Measurements from ENCODE around the gene NTM.

Gene NTM

DNA sequence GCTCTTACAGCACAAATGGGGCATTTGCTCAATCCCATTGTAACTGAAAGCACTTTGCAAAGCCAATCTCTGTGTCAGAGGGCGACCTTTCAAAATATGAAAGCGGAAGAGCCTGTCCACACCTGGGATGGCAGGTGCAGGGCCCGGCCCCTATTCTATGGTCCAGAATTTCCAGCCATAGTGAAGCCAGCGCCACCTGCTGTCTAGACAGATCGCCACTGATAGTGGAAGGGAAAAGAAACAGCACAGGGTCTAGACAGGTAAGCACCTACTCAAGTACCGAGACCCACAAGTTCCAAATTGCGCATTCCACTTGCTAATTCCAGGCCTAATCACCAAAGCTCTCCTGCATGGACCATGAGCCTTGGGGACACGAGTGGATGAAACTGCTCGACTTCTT, 141.4 kb downstream of the NTM start:
- H3K27me3 ChIP-seq (ENCODE audit: control insufficient read depth in 1 of 2, insufficient read depth in 2 of 2, low read length in 2 of 2) = no peaks in the 10 kb centered on the region
- no peaks in the 10 kb centered on the region for H3K4me1 ChIP-seq (ENCODE audit: insufficient read depth, low read length)
- H3K4me3 ChIP-seq (ENCODE audit: low read depth in 1 of 2, low read length in 2 of 2) = no peak overlapping the region
- H3K27ac ChIP-seq (ENCODE audit: low read depth, low read length) = no peak overlapping the region
- no peak overlapping the region for H3K9ac ChIP-seq (ENCODE audit: low read length)
- no peaks in the 10 kb centered on the region for H3K9me3 ChIP-seq (ENCODE audit: low read length)
- H3K36me3 ChIP-seq (ENCODE audit: insufficient read depth, low read length) = no peaks in the 10 kb centered on the region

GRCh38 chr11:131512228-131512627, 141.8 kb downstream of the NTM start:
- Histone ChIP-seq H3K4me1 (ENCODE audit: insufficient read depth, low read length) (no peaks in the 10 kb centered on the region), H3K9me3 (ENCODE audit: low read length) (no peaks in the 10 kb centered on the region), H3K27me3 (ENCODE audit: control insufficient read depth in 1 of 2, insufficient read depth in 2 of 2, low read length in 2 of 2) (no peaks in the 10 kb centered on the region), H3K27ac (ENCODE audit: low read depth, low read length) (no peak overlapping the region), H3K36me3 (ENCODE audit: insufficient read depth, low read length) (no peaks in the 10 kb centered on the region), H3K9ac (ENCODE audit: low read length) (no peak overlapping the region), H3K4me3 (ENCODE audit: low read depth in 1 of 2, low read length in 2 of 2) (no peak overlapping the region)

- Histone ChIP-seq H3K9me3 (ENCODE audit: low read length) (no peaks in the 10 kb centered on the region), H3K36me3 (ENCODE audit: insufficient read depth, low read length) (no peaks in the 10 kb centered on the region), H3K27ac (ENCODE audit: low read depth, low read length) (no peak overlapping the region), H3K4me3 (ENCODE audit: low read depth in 1 of 2, low read length in 2 of 2) (no peak overlapping the region), H3K4me1 (ENCODE audit: insufficient read depth, low read length) (no peaks in the 10 kb centered on the region), H3K27me3 (ENCODE audit: control insufficient read depth in 1 of 2, insufficient read depth in 2 of 2, low read length in 2 of 2) (no peaks in the 10 kb centered on the region), H3K9ac (ENCODE audit: low read length) (no peak overlapping the region)
Measured at GRCh38 chr11:131514062-131514461, 143.6 kb downstream of the NTM start.

DNA sequence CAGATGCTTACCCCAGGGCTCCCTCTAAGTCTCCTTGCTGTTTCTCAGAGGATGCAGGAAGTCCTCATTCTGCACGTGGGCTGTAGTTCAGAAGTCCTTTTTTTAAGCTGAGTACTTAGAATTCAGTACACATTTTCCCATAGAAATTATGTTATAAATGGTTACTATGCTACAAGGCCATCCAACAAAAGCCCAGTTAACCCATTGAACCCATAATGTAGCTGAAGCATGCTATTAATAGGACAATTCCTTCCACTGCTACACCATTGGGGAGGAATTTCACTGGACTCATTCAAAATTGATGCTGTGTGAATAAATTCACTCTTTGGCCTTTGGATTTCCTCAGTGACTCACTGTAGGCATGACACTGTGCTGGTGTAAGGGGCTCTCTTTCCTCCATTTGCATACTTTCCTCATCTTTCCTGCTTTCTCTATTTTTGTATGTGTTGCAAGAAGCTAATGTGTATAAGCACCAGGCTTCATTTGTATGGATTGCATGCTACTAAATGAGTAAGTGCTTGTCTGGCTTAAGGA, 148.0 kb downstream of the NTM start:
- Histone ChIP-seq H3K4me3 (ENCODE audit: low read depth in 1 of 2, low read length in 2 of 2) (no peak overlapping the region), H3K36me3 (ENCODE audit: insufficient read depth, low read length) (no peaks in the 10 kb centered on the region), H3K27ac (ENCODE audit: low read depth, low read length) (no peak overlapping the region), H3K9ac (ENCODE audit: low read length) (no peak overlapping the region), H3K27me3 (ENCODE audit: control insufficient read depth in 1 of 2, insufficient read depth in 2 of 2, low read length in 2 of 2) (no peaks in the 10 kb centered on the region), H3K4me1 (ENCODE audit: insufficient read depth, low read length) (no peaks in the 10 kb centered on the region), H3K9me3 (ENCODE audit: low read length) (no peaks in the 10 kb centered on the region)

DNA sequence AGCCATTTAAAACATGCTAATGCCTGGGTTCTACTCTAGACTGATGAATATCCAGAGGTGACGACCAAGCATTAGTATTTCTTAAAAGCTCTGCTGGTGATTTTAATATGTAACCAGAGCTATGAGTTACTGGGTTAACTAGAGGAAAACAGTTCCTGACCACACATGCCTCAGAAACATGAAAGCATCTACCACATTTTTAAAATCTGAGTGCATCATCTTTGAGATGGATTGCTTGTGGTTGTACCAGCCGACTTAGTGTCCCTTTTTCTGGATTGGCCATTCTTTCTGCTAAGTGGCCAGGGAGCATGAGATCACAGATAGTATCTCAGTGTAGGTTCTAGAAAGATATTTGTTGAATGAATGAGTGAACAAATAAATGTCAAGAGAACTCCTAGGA, 152.4 kb downstream of the NTM start:
- Histone ChIP-seq H3K9me3 (ENCODE audit: low read length) (no peaks in the 10 kb centered on the region), H3K27me3 (ENCODE audit: control insufficient read depth in 1 of 2, insufficient read depth in 2 of 2, low read length in 2 of 2) (no peaks in the 10 kb centered on the region), H3K27ac (ENCODE audit: low read depth, low read length) (no peak overlapping the region), H3K4me3 (ENCODE audit: low read depth in 1 of 2, low read length in 2 of 2) (no peak overlapping the region), H3K9ac (ENCODE audit: low read length) (no peak overlapping the region), H3K36me3 (ENCODE audit: insufficient read depth, low read length) (no peaks in the 10 kb centered on the region), H3K4me1 (ENCODE audit: insufficient read depth, low read length) (no peaks in the 10 kb centered on the region)

DNA sequence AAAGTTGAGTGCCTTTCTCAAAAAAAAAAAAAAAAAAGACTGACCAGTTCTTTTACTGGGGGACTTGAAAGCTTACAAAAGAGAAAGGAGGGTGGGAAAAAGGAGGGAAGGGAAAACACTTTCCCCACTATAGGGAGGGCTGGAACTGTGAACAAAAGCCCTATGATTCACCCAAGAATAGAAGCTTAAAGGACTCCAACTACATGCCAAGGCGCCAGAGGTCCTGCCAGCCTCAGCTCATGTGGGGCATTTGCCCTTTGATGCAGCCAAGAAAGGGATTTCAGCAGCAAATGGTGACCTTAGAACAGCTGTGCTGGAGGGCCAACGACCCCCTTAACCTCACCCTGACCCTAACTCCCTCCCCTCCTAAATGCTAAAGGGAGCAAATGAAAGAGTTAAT, 160.0 kb downstream of the NTM start:
- Histone ChIP-seq H3K4me3 (ENCODE audit: low read depth in 1 of 2, low read length in 2 of 2) (no peak overlapping the region), H3K4me1 (ENCODE audit: insufficient read depth, low read length) (no peaks in the 10 kb centered on the region), H3K36me3 (ENCODE audit: insufficient read depth, low read length) (no peaks in the 10 kb centered on the region), H3K27me3 (ENCODE audit: control insufficient read depth in 1 of 2, insufficient read depth in 2 of 2, low read length in 2 of 2) (no peaks in the 10 kb centered on the region), H3K9ac (ENCODE audit: low read length) (no peak overlapping the region), H3K9me3 (ENCODE audit: low read length) (no peaks in the 10 kb centered on the region), H3K27ac (ENCODE audit: low read depth, low read length) (no peak overlapping the region)

- Histone ChIP-seq H3K36me3 (ENCODE audit: insufficient read depth, low read length) (no peaks in the 10 kb centered on the region), H3K4me1 (ENCODE audit: insufficient read depth, low read length) (peaks cover under 1% of the 10 kb centered on the region), H3K9me3 (ENCODE audit: low read length) (no peaks in the 10 kb centered on the region), H3K27me3 (ENCODE audit: control insufficient read depth in 1 of 2, insufficient read depth in 2 of 2, low read length in 2 of 2) (no peaks in the 10 kb centered on the region), H3K4me3 (ENCODE audit: low read depth in 1 of 2, low read length in 2 of 2) (no peak overlapping the region), H3K27ac (ENCODE audit: low read depth, low read length) (no peak overlapping the region), H3K9ac (ENCODE audit: low read length) (no peak overlapping the region)
Measured at GRCh38 chr11:131533149-131533548, 162.7 kb downstream of the NTM start.

DNA sequence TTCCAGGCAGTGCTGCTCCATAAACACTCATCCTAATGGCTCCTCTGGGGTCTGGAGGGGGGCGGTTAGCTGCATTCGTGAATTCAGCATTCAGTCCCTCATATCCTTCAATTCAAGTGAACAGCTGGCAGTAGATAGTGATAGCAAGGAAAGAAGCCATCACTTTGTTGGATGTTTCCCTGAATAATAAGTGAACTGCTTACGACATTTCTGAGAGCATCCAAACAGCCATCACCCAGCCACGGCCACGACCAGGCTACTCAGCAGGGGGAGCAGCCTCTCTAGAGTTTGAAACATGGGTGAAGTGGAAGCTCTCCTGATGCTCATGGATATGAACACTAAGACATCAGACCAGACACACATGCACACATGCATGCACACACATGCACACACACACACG, 163.6 kb downstream of the NTM start:
- no peaks in the 10 kb centered on the region for H3K36me3 ChIP-seq (ENCODE audit: insufficient read depth, low read length)
- no peaks in the 10 kb centered on the region for H3K27me3 ChIP-seq (ENCODE audit: control insufficient read depth in 1 of 2, insufficient read depth in 2 of 2, low read length in 2 of 2)
- no peak overlapping the region for H3K27ac ChIP-seq (ENCODE audit: low read depth, low read length)
- peaks cover 6% of the 10 kb centered on the region for H3K4me1 ChIP-seq (ENCODE audit: insufficient read depth, low read length)
- no peak overlapping the region for H3K4me3 ChIP-seq (ENCODE audit: low read depth in 1 of 2, low read length in 2 of 2)
- no peak overlapping the region for H3K9ac ChIP-seq (ENCODE audit: low read length)
- no peaks in the 10 kb centered on the region for H3K9me3 ChIP-seq (ENCODE audit: low read length)

GRCh38 chr11:131534611-131535010, 164.2 kb downstream of the NTM start:
- Histone ChIP-seq H3K27ac (ENCODE audit: low read depth, low read length) (no peak overlapping the region), H3K27me3 (ENCODE audit: control insufficient read depth in 1 of 2, insufficient read depth in 2 of 2, low read length in 2 of 2) (no peaks in the 10 kb centered on the region), H3K36me3 (ENCODE audit: insufficient read depth, low read length) (no peaks in the 10 kb centered on the region), H3K9ac (ENCODE audit: low read length) (no peak overlapping the region), H3K9me3 (ENCODE audit: low read length) (no peaks in the 10 kb centered on the region), H3K4me3 (ENCODE audit: low read depth in 1 of 2, low read length in 2 of 2) (no peak overlapping the region), H3K4me1 (ENCODE audit: insufficient read depth, low read length) (peaks cover 6% of the 10 kb centered on the region)

DNA sequence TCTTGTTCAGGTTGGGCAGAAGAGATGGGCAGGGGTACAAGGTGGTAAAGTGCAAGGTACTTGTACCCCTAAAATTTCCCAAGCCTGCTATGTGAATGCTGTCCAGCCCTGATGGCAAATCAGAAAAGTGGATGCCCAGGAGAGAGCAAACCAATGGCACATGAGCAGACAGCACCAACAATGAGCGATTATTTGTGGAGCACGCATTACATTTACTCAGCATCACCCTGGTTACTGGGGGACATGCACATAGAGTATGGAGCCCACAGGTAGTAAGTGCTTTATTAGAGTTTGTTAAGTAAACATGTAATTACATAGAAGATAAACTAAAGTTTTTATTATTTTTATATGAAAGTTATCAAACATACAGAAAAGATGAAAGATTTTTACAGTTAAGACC, 165.7 kb downstream of the NTM start:
- Histone ChIP-seq H3K27ac (ENCODE audit: low read depth, low read length) (no peak overlapping the region), H3K36me3 (ENCODE audit: insufficient read depth, low read length) (no peaks in the 10 kb centered on the region), H3K4me3 (ENCODE audit: low read depth in 1 of 2, low read length in 2 of 2) (no peak overlapping the region), H3K4me1 (ENCODE audit: insufficient read depth, low read length) (peaks cover 6% of the 10 kb centered on the region), H3K9me3 (ENCODE audit: low read length) (no peaks in the 10 kb centered on the region), H3K9ac (ENCODE audit: low read length) (no peak overlapping the region), H3K27me3 (ENCODE audit: control insufficient read depth in 1 of 2, insufficient read depth in 2 of 2, low read length in 2 of 2) (no peaks in the 10 kb centered on the region)

DNA sequence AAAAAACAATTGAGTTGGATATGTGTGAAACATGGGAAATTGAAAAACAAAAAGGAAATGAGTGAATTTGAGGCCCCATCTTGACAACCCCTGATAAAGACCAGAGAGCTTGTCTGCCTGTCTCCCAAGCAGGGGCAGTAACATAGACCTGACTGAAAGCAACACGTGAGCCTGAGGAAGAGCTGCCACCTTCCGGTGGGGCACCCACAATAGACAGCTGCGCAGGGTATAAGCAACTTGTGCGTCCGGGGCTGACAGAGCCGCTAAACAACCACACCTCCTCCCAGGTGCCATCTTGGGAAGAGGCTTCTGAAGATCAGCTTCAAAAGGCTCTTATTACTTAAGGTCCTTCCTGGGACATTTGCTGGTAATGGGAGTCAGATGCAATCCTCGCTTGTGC, 166.8 kb downstream of the NTM start:
- no peaks in the 10 kb centered on the region for H3K36me3 ChIP-seq (ENCODE audit: insufficient read depth, low read length)
- no peaks in the 10 kb centered on the region for H3K27me3 ChIP-seq (ENCODE audit: control insufficient read depth in 1 of 2, insufficient read depth in 2 of 2, low read length in 2 of 2)
- no peaks in the 10 kb centered on the region for H3K9me3 ChIP-seq (ENCODE audit: low read length)
- H3K27ac ChIP-seq (ENCODE audit: low read depth, low read length) = no peak overlapping the region
- peaks cover 6% of the 10 kb centered on the region for H3K4me1 ChIP-seq (ENCODE audit: insufficient read depth, low read length)
- no peak overlapping the region for H3K4me3 ChIP-seq (ENCODE audit: low read depth in 1 of 2, low read length in 2 of 2)
- no peak overlapping the region for H3K9ac ChIP-seq (ENCODE audit: low read length)

DNA sequence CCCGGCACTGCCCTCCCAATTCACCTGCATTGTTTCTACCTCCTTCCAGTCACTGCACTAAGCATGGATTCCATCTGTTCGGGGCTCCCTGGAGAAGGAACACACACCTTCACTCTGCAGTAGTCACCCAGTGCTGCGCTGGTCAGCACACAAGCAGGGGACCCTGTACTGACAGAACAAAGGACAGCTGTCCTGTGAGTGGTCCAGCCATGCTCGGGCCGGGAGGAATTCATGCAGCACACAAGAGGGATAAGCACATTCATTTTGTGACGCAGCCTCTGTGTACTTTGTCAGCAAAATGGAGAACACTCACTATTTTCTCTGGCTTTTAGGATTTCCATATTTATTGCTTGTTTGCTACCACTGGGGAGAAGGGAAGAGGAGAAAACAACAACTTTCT, 167.3 kb downstream of the NTM start:
- no peaks in the 10 kb centered on the region for H3K9me3 ChIP-seq (ENCODE audit: low read length)
- no peak overlapping the region for H3K9ac ChIP-seq (ENCODE audit: low read length)
- no peak overlapping the region for H3K4me3 ChIP-seq (ENCODE audit: low read depth in 1 of 2, low read length in 2 of 2)
- no peak overlapping the region for H3K27ac ChIP-seq (ENCODE audit: low read depth, low read length)
- peaks cover 6% of the 10 kb centered on the region for H3K4me1 ChIP-seq (ENCODE audit: insufficient read depth, low read length)
- no peaks in the 10 kb centered on the region for H3K36me3 ChIP-seq (ENCODE audit: insufficient read depth, low read length)
- no peaks in the 10 kb centered on the region for H3K27me3 ChIP-seq (ENCODE audit: control insufficient read depth in 1 of 2, insufficient read depth in 2 of 2, low read length in 2 of 2)
